Epithelial cell of proximal tubule (primary cell): Measurements from ENCODE around the gene FOXA3. TPM values are rescaled to one million over a fixed set of nuclear protein-coding genes. Genes with fewer than 3 reads are reported as not detected.
"Not testable (repeated sequence)": the region's sequence is repeated elsewhere in the genome, so short reads cannot be mapped to it uniquely, and the experiment has no call there.

ENCODE experiments used
- DNase-seq: peaks from one replicate; pipeline ENCODE4 v3.0.0-alpha.2; 2011; ENCODE audit warnings: low read depth
- H3K4me3 ChIP-seq: 2 replicates; pipeline ENCODE4 v1.5.1; 2011; ENCODE audit warnings: low read depth, mild to moderate bottlenecking, low read length
- total RNA-seq: library from RNA; depleted of rRNA; stranded (reverse); fragments of >200 nt; gene quantifications from 2 replicates; pipeline ENCODE4 v1.2.3, GENCODE V29; 2015
- TF ChIP-seq, protein P1 (sequence below): conservative IDR thresholded peaks from 2 replicates; pipeline ENCODE4 v1.5.1; 2012; ENCODE audit warnings: low read depth, mild to moderate bottlenecking, low read length

The FOXA3 gene
- total RNA-seq, 1 donor from 2014 or later: 2.8 TPM

DNA sequence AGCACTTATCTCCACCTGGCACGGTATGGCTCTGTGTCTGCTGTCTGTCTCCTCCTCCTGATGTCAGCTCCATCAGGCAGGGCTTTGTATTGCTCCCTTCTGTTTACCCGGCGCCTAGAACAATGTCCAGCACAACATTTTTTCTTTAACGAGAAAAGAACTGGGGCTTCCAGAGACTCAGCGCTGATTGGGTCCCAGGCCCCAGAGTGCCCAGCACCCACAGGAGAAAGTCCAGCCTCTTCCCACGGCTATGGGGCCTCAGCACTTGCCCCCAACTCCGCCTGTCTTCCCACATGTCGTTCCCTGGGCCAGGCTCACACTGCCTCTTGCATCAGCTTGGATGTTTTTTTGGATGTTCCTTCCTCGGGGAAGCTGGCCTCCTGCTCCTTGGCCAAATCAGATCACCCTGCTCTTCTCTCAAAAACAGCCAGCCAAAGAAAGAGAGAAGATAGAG is 31.4 kb downstream of the FOXA3 start:
- TF ChIP-seq, protein P1, sequence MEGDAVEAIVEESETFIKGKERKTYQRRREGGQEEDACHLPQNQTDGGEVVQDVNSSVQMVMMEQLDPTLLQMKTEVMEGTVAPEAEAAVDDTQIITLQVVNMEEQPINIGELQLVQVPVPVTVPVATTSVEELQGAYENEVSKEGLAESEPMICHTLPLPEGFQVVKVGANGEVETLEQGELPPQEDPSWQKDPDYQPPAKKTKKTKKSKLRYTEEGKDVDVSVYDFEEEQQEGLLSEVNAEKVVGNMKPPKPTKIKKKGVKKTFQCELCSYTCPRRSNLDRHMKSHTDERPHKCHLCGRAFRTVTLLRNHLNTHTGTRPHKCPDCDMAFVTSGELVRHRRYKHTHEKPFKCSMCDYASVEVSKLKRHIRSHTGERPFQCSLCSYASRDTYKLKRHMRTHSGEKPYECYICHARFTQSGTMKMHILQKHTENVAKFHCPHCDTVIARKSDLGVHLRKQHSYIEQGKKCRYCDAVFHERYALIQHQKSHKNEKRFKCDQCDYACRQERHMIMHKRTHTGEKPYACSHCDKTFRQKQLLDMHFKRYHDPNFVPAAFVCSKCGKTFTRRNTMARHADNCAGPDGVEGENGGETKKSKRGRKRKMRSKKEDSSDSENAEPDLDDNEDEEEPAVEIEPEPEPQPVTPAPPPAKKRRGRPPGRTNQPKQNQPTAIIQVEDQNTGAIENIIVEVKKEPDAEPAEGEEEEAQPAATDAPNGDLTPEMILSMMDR: no peak
- H3K4me3 ChIP-seq: no peak overlapping the region
- DNase-seq: no peak

DNA sequence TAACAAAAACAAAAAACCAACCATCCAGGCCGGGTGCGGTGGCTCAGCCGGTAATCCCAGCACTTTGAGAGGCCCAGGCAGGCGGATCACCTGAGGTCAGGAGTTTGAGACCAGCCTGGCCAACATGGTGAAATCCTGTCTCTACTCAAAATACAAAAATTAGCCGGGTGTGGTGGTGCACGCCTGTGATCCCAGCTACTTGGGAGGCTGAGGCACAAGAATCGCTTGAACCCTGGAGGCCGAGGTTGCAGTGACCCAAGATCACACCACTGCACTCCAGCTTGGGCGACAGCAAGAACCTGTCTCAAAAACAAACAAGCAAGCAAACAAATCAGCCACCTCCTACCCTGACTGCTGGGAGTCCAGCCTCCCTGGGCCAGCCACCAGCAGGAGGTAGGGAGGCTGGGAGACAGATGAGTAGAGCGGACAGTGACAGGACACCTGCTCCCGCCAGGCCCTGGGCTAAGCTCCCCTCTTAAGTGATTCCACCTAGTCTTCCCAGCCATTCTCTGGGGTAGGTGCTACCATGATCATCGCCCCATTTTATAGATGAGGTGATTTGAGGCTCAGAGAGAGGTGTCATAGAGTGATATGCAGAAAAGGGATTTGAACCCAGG is 32.0 kb downstream of the FOXA3 start:
- DNase-seq: not testable (repeated sequence)

DNA sequence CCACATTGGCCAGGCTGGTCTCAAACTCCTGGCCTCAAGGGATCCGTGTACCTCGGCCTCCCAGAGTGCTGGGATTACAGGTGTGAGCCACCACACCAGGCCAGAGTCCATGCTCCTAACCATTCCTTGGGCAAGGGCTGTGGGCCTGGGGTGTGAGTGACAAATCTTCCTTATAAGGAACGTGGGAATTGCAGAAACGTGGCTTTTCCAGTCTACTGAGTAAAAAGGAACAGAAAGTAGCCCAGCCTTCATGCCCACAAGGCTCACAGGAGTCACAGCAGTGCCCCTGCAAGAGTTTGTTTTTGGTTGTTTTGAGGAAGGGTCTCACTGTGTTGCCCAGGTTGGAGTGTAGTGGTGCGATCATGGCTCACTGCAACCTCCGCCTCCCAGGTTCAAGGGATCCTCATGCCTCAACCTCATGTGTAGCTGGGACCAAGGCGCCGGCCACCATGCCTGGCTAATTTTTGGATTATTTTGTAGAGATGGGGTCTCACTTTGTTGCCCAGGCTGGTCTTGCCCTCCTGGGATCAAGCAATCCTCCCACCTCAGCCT is 33.2 kb downstream of the FOXA3 start:
- TF ChIP-seq, protein P1: no peak
- H3K4me3 ChIP-seq: no peak overlapping the region

More for the DNA sequence above, 32.0 kb downstream of the FOXA3 start:
- H3K4me3 ChIP-seq: not testable (repeated sequence)

DNA sequence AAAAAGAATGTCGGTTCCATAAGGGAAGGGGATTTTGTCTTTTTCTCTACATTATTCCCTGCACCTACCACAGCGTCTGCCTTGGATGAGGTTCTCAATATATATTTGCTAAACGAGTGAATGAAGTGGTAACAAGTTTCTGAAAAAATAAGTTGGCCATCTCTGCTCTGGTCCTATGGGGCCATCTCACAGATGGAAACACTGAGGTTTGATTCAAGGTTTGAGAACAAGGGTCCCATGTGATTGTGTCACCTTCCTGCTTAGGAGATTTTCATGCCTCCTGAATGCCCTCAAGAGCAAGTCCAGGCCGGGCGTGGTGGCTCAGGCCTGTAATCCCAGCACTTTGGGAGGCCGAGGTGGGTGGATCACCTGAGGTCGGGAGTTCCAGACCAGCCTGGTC is 35.1 kb downstream of the FOXA3 start:
- TF ChIP-seq, protein P1: no peak
- H3K4me3 ChIP-seq: no peak overlapping the region
- DNase-seq: no peak

More for the DNA sequence above, 33.2 kb downstream of the FOXA3 start:
- no peak for DNase-seq

DNA sequence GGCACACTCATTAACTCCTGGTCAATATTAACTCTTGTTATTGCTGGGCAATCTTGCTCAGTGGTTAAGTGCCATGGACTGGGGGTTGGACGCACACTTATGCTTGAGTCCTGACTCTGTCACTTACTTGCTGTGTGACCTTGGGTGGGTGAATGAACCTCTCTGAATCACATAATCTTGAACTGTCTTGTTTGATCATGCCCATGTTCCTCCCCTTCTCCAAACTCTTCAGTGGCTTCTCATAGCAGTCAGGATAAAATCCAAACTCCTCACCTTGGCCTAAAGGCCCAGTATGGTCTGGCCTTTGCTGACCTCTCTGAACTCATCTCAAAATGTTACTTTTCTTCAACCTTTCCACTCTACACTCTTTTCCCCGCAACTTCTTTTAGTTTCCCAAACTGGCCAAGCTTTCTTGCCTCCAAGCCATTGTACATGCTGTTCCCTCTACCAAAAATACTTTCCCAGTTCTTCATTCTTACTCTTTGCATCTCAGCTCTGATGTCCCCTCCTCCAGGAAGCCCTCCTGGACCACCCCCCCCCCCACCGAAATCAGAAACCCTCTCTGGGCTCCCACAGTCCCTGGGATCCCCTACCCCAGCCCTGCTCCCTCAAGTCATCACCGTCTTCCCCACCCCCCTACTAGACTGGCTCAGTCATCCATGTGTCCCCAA is 35.9 kb downstream of the FOXA3 start:
- TF ChIP-seq, protein P1: no peak
- no peak overlapping the region for H3K4me3 ChIP-seq
- DNase-seq: no peak

DNA sequence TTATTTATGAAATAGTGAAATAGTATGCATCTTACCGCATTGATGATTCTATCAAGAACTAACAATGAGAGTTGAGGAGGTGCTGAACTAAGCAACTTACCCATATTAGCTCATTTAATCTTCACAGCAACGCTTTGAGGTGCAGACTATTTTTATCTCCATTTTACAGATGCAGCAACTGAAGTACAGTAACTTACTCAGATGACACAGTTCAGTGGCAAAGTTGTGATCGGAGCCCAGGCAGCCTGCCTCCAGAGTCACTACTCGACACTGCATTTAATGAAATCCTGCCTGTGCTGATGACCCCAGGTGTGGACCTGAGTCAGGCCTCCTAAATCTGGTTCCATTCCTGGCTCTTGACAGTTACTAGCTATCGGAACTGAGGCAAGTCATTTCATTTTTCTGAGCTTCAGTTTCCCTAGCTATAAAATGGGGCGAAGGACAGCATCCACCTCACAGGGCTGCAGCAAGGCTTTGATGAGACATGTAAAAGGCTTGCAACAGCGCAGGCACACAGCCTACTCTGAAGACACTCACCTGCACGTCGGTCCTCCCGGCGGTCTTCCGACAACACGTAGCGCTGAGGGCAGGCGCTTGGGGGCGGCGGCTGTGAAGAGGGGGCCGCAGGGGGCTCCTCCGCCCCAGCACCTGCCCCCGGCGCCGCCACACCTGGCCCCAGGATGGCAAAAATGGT is 36.8 kb downstream of the FOXA3 start:
- no peak for DNase-seq
- H3K4me3 ChIP-seq: peak overlapping the region; percentile 91
- TF ChIP-seq, protein P1: no peak

DNA sequence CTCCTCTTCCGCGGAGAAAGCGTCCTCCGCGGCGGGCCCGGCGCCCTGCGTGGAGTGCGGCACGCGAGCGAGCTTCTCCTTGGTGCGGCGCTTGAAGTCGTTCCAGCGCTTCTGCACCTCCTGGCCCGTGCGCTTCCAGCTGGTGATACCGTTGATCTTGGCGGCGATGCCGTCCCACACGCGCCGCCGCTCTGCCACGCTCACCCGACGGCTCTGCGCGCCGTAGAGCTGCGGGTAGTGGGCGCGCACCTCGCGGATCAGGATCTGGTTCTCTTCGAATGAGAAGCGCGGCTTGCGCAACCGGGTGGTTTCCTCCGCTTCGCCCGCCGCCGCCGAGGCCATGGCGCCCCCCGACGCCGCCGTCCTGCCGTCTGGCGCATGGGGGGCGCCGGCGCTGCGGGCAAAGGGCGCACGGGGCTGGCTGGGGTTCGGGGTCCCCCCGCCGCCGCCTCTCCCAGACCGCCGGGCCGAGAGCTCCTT is 37.3 kb downstream of the FOXA3 start:
- H3K4me3 ChIP-seq: peak overlapping the region; percentile 91
- TF ChIP-seq, protein P1: no peak
- no peak for DNase-seq
